ENCODE data around the gene SERINC3.

- TF ChIP-seq CTCF (IDR thresholded peaks at IDR 0.05; ENCODE audit: insufficient read depth, low read length) (no peak), POLR2AphosphoS5 (IDR thresholded peaks at IDR 0.05; ENCODE audit: low read depth) (no peak), GABPA (IDR thresholded peaks at IDR 0.05; ENCODE audit: low read depth) (no peak)
Observed at GRCh38 chr20:44447827-44448419, 73.9 kb downstream of the SERINC3 start.
